ENCODE data around the gene MAGI1. TPM values are rescaled to one million over a fixed set of nuclear protein-coding genes. Genes with fewer than 3 reads are reported as not detected.

Gene MAGI1
- total RNA-seq, 2 experiments from 2014 or later, result 0.47 to 0.51 TPM

- TF ChIP-seq CTCF (IDR thresholded peaks at IDR 0.05), result no peak
- DNase-seq, result no peak
- intact Hi-C loops (cut with micrococcal nuclease), result no loop called here
- ATAC-seq, result no peak
- Mint-ChIP-seq H3K36me3 (ENCODE audit: low read depth) (no peaks in the 10 kb centered on the region), H3K27me3 (no peaks in the 10 kb centered on the region), H3K27ac (no peak overlapping the region), H3K9me3 (no peaks in the 10 kb centered on the region), H3K4me1 (ENCODE audit: low read depth) (no peaks in the 10 kb centered on the region), H3K4me3 (no peak overlapping the region)
- CTCF ChIA-PET, result no interaction called here
- POLR2A ChIA-PET, result no interaction called here
Measured at GRCh38 chr3:65884071-65884470, 154.6 kb downstream of the MAGI1 start.

GRCh38 chr3:65883613-65884012 is 155.1 kb downstream of the MAGI1 start:
- Mint-ChIP-seq H3K9me3 (no peaks in the 10 kb centered on the region), H3K4me1 (ENCODE audit: low read depth) (no peaks in the 10 kb centered on the region), H3K36me3 (ENCODE audit: low read depth) (no peaks in the 10 kb centered on the region), H3K27me3 (no peaks in the 10 kb centered on the region), H3K4me3 (no peak overlapping the region), H3K27ac (no peak overlapping the region)
- intact Hi-C loops (cut with micrococcal nuclease), result no loop called here
- ChIA-PET POLR2A (no interaction called here), CTCF (no interaction called here)
- DNase-seq (no peak), ATAC-seq (no peak)
- no peak for TF ChIP-seq CTCF (IDR thresholded peaks at IDR 0.05)

DNA sequence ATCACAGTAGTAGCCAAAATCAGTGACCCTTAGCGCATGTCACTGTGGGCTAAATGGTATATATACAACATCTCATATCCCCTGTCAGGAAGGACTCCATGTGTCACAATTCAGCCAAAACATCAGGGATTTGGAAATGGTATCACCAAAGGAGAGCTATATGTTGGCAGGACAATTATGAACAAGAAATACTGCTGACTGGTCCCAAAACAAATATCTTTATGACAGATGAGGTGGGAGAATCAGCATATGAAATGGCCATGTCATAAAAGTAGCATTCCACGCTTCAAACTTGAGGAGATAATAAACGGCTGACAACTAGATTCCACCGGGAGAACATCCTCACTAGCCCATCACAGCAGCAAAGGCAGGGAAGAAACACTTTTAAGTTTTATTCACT is 158.4 kb downstream of the MAGI1 start:
- Mint-ChIP-seq H3K4me1 (ENCODE audit: low read depth) (no peaks in the 10 kb centered on the region), H3K4me3 (no peak overlapping the region), H3K9me3 (no peaks in the 10 kb centered on the region), H3K27me3 (no peaks in the 10 kb centered on the region), H3K36me3 (ENCODE audit: low read depth) (no peaks in the 10 kb centered on the region), H3K27ac (no peak overlapping the region)
- CTCF ChIA-PET, result interaction anchor here (0.6 kb wide), 1 partner anchor 922 kb away, joined by 4 read pairs; no protein-coding TSS in a partner anchor
- no peak for TF ChIP-seq CTCF (IDR thresholded peaks at IDR 0.05)
- POLR2A ChIA-PET, result interaction anchor here (0.8 kb wide), 1 partner anchor 772 kb away, joined by 3 read pairs; no protein-coding TSS in a partner anchor
- ATAC-seq (no peak), DNase-seq (no peak)
- intact Hi-C loops (cut with micrococcal nuclease), result no loop called here

- CTCF ChIA-PET, result no interaction called here
- ATAC-seq (no peak), DNase-seq (no peak)
- Mint-ChIP-seq H3K36me3 (ENCODE audit: low read depth) (no peaks in the 10 kb centered on the region), H3K9me3 (no peaks in the 10 kb centered on the region), H3K27ac (no peak overlapping the region), H3K4me3 (no peak overlapping the region), H3K27me3 (no peaks in the 10 kb centered on the region), H3K4me1 (ENCODE audit: low read depth) (no peaks in the 10 kb centered on the region)
- intact Hi-C loops (cut with micrococcal nuclease), result no loop called here
- POLR2A ChIA-PET, result no interaction called here
- no peak for TF ChIP-seq CTCF (IDR thresholded peaks at IDR 0.05)
Measured at GRCh38 chr3:65879372-65879771, 159.3 kb downstream of the MAGI1 start.

DNA sequence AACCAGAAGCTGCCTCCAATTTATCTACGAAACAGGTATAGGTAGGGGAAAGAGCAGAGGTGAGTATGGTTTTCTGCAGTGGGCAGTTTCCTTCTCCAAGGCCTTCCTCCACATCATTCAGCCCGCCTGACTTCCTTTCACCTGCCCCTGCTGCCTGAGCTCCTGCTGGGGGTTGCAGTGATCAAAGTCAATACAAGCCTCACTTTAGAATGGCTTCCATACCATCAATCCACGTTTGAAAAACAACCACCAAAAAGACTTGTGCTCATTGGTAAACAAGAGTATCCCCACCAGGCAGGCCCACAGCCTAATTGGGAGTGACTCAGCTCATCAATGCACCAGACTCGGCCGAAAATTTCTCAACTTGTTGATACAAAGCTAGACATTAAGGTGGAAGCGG is 159.9 kb downstream of the MAGI1 start:
- ATAC-seq, result no peak
- Mint-ChIP-seq H3K27ac (no peak overlapping the region), H3K27me3 (no peaks in the 10 kb centered on the region), H3K36me3 (ENCODE audit: low read depth) (no peaks in the 10 kb centered on the region), H3K9me3 (no peaks in the 10 kb centered on the region), H3K4me1 (ENCODE audit: low read depth) (no peaks in the 10 kb centered on the region), H3K4me3 (no peak overlapping the region)
- POLR2A ChIA-PET, result no interaction called here
- DNase-seq, result no peak
- CTCF ChIA-PET, result no interaction called here
- intact Hi-C loops (cut with micrococcal nuclease), result no loop called here
- no peak for TF ChIP-seq CTCF (IDR thresholded peaks at IDR 0.05)
